Adrenal gland (tissue), 5 donors: ENCODE data around the gene RAD51B.

ENCODE experiments used
- POLR2A ChIP-seq, 2 donors: fragments of 450-650 bp; IDR thresholded peaks; one replicate each; pipeline ENCODE4 v1.6.1; 2017; ENCODE audit warnings: antibody characterized with exemption in 2 of 2, mild to moderate bottlenecking in 2 of 2, moderate library complexity in 1 of 2
- TF ChIP-seq, protein P1 (sequence below), 6 experiments: fragments of 450-650 bp in 4 of 6; fragments of 200-600 bp in 2 of 6; sonication (generic) in 1 of 6; IDR thresholded peaks; 1 replicate in 5 of 6; 2 replicates in 1 of 6; pipeline versions ENCODE4 v1.5.1 to v1.8.0; 2016 to 2021; ENCODE audit warnings: antibody characterized with exemption in 6 of 6, mild to moderate bottlenecking in 2 of 6, moderate library complexity in 1 of 6
- donor health status: DM: no; HTN: no; CAD: no.

- no peak for TF ChIP-seq POLR2A (IDR thresholded peaks at IDR 0.05)
- TF ChIP-seq, protein P1, sequence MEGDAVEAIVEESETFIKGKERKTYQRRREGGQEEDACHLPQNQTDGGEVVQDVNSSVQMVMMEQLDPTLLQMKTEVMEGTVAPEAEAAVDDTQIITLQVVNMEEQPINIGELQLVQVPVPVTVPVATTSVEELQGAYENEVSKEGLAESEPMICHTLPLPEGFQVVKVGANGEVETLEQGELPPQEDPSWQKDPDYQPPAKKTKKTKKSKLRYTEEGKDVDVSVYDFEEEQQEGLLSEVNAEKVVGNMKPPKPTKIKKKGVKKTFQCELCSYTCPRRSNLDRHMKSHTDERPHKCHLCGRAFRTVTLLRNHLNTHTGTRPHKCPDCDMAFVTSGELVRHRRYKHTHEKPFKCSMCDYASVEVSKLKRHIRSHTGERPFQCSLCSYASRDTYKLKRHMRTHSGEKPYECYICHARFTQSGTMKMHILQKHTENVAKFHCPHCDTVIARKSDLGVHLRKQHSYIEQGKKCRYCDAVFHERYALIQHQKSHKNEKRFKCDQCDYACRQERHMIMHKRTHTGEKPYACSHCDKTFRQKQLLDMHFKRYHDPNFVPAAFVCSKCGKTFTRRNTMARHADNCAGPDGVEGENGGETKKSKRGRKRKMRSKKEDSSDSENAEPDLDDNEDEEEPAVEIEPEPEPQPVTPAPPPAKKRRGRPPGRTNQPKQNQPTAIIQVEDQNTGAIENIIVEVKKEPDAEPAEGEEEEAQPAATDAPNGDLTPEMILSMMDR (IDR thresholded peaks at IDR 0.05) = no peak
These were observed 939.5 kb downstream of the RAD51B start for GRCh38 chr14:68759017-68759560.
